HG03457 (cell line): ENCODE measurements around the gene ATP5F1D.
"Not testable (repeated sequence)": the region's sequence is repeated elsewhere in the genome, so short reads cannot be mapped to it uniquely, and the experiment has no call there.

ENCODE experiments used
- ATAC-seq: cut with Tn5 transposase; IDR thresholded peaks from one replicate; pipeline ENCODE4 v1.9.1; 2021; ENCODE audit warnings: moderate number of reproducible peaks; ENCODE audit not compliant: unreplicated experiment

ATP5F1D gene

GRCh38 chr19:1241417-1242095 lies at the start of gene ATP5F1D:
Gene ATP5F1D (plus strand): TSS chr19:1241751. CDS start chr19:1241851, 100 bp downstream.
- ATAC-seq: peak; percentile 37

DNA sequence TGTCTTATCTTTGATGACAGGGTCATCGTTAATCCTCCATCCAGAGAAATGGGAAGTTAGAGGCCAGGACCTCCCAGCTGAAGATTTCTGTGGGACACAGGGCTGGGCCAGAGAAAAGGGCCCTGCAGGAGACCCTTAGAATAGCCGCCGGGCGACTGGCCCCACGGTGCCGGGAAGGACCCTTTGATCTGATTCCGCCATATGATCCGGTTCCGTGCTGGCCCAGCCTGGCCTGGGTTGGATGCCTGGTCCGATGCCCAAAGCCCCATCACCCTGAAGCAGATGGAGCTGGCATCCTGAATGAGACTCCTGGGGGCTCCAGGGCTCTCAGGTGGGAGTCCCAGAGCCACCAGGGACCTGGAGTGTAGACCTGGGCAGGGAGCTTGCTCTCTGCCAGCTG lies 42.0 kb upstream of the ATP5F1D start:
- no peak for ATAC-seq

GRCh38 chr19:1200614-1201013 lies 40.9 kb upstream of the ATP5F1D start:
- ATAC-seq: not testable (repeated sequence)

GRCh38 chr19:1205114-1206099 lies 36.1 kb upstream of the ATP5F1D start, which contains the start of gene STK11:
Gene STK11 (plus strand): TSS chr19:1205778. CDS start chr19:1206914, 1,136 bp downstream.
- peak; percentile 74 for ATAC-seq

DNA sequence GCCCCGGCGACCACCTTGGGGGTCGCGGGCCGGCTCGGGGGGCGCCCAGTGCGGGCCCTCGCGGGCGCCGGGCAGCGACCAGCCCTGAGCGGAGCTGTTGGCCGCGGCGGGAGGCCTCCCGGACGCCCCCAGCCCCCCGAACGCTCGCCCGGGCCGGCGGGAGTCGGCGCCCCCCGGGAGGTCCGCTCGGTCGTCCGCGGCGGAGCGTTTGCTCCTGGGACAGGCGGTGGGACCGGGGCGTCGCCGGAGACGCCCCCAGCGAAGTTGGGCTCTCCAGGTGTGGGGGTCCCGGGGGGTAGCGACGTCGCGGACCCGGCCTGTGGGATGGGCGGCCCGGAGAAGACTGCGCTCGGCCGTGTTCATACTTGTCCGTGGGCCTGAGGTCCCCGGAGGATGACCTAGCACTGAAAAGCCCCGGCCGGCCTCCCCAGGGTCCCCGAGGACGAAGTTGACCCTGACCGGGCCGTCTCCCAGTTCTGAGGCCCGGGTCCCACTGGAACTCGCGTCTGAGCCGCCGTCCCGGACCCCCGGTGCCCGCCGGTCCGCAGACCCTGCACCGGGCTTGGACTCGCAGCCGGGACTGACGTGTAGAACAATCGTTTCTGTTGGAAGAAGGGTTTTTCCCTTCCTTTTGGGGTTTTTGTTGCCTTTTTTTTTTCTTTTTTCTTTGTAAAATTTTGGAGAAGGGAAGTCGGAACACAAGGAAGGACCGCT lies 35.2 kb upstream of the ATP5F1D start:
- ATAC-seq: no peak

GRCh38 chr19:1206864-1207450 lies 34.6 kb upstream of the ATP5F1D start:
- no peak for ATAC-seq

DNA sequence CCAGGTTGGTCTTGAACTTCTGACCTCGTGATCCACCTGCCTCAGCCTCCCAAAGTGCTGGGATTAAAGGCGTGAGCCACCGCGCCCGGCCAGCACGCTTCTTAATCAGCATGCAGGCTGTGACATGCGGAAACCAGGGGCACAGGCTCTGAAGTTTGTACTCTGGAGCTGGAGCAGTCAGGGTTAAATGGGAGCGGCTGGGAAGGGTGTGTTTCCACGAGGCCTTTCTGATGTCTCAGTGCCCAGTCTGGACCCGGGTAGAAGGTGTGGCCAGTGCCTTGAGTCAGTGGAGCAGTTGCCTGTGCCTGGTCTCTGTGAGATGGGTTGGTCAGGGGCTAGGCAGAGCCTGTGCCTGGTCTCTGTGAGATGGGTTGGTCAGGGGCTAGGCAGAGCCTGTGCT lies 32.7 kb upstream of the ATP5F1D start:
- not testable (repeated sequence) for ATAC-seq

DNA sequence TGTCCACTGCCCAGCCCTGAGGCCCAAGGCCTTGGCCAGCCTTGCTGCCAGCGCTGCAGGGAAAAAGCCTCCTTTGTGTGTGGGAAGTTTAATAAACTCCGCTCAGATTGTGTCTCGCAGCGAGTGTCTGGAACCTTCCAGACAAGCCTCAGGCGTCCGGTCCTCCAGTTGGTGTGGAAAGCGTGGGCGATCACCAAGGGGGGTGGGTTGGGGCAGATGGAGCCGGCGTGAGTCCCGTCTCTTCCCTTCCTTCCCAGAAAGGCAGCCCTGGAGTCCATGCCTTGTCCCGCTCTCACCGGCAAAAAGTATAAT lies 31.4 kb upstream of the ATP5F1D start:
- ATAC-seq: no peak

GRCh38 chr19:1211494-1212234 lies 29.9 kb upstream of the ATP5F1D start:
- ATAC-seq: no peak

GRCh38 chr19:1213391-1214286 lies 27.9 kb upstream of the ATP5F1D start:
- no peak for ATAC-seq

- ATAC-seq: no peak
These were observed 27.2 kb upstream of the ATP5F1D start for GRCh38 chr19:1214299-1214861.

DNA sequence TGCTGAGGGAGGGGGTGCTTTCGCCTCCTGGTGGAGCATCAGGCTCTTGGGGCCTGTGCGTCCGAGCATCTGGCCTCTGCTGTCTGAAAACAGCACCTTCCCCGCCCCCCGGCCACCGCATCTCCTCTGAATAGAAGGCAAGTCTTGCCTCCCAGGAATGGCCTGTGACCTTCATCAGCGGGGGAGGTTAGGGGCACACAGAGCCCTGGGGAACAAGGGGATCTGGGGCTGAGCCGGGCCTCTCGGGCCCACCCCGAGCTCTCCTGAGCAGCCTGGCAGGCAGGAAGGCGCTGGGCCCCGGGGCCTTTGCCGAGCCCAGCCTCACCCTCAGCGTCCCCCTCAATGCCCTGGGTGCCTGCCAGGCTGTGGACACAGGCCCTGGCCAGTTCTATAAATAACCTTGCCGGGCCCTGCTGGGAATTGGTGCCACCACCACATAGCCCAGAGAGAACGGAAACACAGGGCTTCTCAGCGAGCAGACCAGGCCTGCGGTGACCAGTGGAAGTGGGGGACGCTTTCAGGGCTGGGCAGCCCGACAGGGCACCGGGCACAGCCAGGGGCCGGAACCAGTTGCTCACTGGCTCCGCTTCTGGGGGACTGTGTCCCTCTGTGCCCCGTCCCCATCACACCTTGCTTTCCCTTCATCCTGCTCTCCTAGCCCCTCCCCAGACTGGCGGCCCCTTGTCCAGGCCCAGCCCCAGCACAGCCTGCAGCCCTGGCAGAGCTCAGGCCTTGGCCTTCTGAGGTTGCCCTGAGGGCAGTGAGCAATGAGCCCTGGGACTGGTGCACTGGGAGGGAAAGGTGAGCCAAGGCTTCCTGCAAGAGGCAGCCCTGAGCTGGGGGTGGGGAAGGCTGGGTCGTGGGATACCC lies 26.5 kb upstream of the ATP5F1D start:
- no peak for ATAC-seq

GRCh38 chr19:1216756-1217155 lies 24.8 kb upstream of the ATP5F1D start:
- ATAC-seq: no peak

- ATAC-seq: no peak
These were observed 24.2 kb upstream of the ATP5F1D start for GRCh38 chr19:1217366-1217765.

DNA sequence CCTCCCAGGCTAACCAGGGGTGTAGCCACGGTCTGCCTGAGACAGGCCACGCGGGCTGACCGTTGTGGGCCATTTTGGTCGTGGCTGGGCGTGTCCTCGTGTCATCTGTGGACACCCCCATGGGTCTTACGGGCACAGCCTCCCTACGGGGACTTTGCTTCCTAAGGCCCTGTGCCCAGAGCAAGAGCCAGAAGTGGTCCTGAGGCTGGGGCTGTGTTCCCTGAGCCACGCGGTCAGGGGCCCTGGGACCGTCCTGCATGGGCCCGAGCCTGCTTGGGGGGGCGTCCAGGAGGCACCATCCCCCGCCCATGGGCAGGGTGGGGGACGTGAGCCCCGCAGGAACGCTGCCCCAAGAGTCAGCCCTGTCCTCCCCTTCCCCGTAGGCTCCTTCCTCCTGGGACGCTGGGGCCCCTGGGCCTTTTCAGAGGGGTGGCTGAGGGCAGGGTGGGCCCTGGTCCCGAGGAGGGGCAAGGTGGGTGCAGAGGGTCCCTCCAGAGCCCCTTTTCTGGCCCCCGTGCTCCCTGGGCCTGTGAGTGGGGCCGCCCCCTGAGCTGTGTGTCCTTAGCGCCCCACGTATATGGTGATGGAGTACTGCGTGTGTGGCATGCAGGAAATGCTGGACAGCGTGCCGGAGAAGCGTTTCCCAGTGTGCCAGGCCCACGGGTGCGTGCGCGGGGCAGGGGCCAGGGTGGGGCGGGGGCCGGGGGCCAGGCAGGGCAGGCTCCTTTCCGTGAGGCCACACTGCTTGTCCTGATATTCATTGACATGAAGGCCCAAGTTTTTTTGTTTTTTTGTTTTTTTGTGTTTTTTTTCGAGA lies 22.6 kb upstream of the ATP5F1D start:
- ATAC-seq: no peak

- no peak for ATAC-seq
These were observed 21.6 kb upstream of the ATP5F1D start for GRCh38 chr19:1219786-1220476.
